H1 (cell line): Measurements from ENCODE around the gene DLG5. TPM values are rescaled to one million over a fixed set of nuclear protein-coding genes. Genes with fewer than 3 reads are reported as not detected.

Experiments used
- CHD2 ChIP-seq: IDR thresholded peaks from 2 replicates; pipeline ENCODE4 v1.6.1; 2012; ENCODE audit warnings: low read length, improper control_type of control experiment
- CHD7 ChIP-seq: fragments of 300-600 bp; sonication (generic); IDR thresholded peaks from 2 replicates; pipeline ENCODE4 v1.7.1; 2012; ENCODE audit warnings: low read length, moderate library complexity, mild to moderate bottlenecking, inconsistent platforms; ENCODE audit not compliant: insufficient replicate concordance
- JUN ChIP-seq: IDR thresholded peaks from 2 replicates; pipeline ENCODE4 v1.6.1; 2011; ENCODE audit warnings: low read depth, mild to moderate bottlenecking, improper control_type of control experiment, low read length
- MAFK ChIP-seq: IDR thresholded peaks from 2 replicates; pipeline ENCODE4 v1.6.1; 2012; ENCODE audit warnings: low read depth, mild to moderate bottlenecking, improper control_type of control experiment, low read length
- NRF1 ChIP-seq: IDR thresholded peaks from 2 replicates; pipeline ENCODE4 v1.6.1; 2011; ENCODE audit warnings: mild to moderate bottlenecking, low read depth, low read length, improper control_type of control experiment
- SP2 ChIP-seq: IDR thresholded peaks from 2 replicates; pipeline ENCODE4 v1.6.1; 2012; ENCODE audit warnings: mild to moderate bottlenecking, low read length, inconsistent platforms
- polyA plus RNA-seq, 7 experiments: library from polyadenylated mRNA; depleted of rRNA in 3 of 7; stranded (reverse) in 5 of 7; unstranded in 2 of 7; fragments of >200 nt in 5 of 7; fragments of 200-250 nt in 2 of 7; gene quantifications; 1 replicate in 5 of 7; 2 replicates in 1 of 7; 4 replicates in 1 of 7; pipeline versions ENCODE4 v1.2.1 to v1.2.3, GENCODE V29; 2011 to 2013; ENCODE audit warnings: missing spikeins in 2 of 7, mixed read lengths in 2 of 7
- total RNA-seq: library from RNA; stranded (reverse); fragmentation: NEBNext Ultra II Directional; extraction: Animal tissue kit (Norgen Biotek cat#: 25700); gene quantifications from 2 replicates; pipeline ENCODE4 v1.2.1, GENCODE V29; 2021

DLG5 gene
- total and polyA plus RNA-seq, 2 of the 8 experiments (the other 6 are each of a cell fraction or from before 2014, with no cell fraction given), result 15.6 to 71.4 TPM

GRCh38 chr10:77804371-77804770, 122.2 kb downstream of the DLG5 start (continued):
- TF ChIP-seq JUN (no peak), CHD2 (no peak), NRF1 (no peak), CHD7 (no peak), SP2 (no peak), MAFK (no peak)
- TF ChIP-seq, all 59 proteins: peak for 0
